Osteocyte (in vitro differentiated cells): Measurements from ENCODE around the gene CISD1. TPM values are rescaled to one million over a fixed set of nuclear protein-coding genes. Genes with fewer than 3 reads are reported as not detected.

Experiments
- DNase-seq: peaks from one replicate; pipeline ENCODE4 v3.0.0; 2021; ENCODE audit warnings: mixed read lengths; ENCODE audit not compliant: unreplicated experiment; ENCODE audit errors: extremely low spot score
- H3K27ac Mint-ChIP-seq: one replicate; pipeline ENCODE4 v1.8.0; 2021; ENCODE audit warnings: mild to moderate bottlenecking, mixed read lengths; ENCODE audit not compliant: unreplicated experiment
- H3K27me3 Mint-ChIP-seq: one replicate; pipeline ENCODE4 v1.8.0; 2021; ENCODE audit warnings: mixed read lengths; ENCODE audit not compliant: unreplicated experiment
- H3K36me3 Mint-ChIP-seq: one replicate; pipeline ENCODE4 v1.8.0; 2021; ENCODE audit warnings: mixed read lengths; ENCODE audit not compliant: unreplicated experiment
- H3K4me1 Mint-ChIP-seq: one replicate; pipeline ENCODE4 v1.8.0; 2021; ENCODE audit warnings: mixed read lengths; ENCODE audit not compliant: unreplicated experiment
- H3K4me3 Mint-ChIP-seq: one replicate; pipeline ENCODE4 v1.8.0; 2021; ENCODE audit warnings: mild to moderate bottlenecking, moderate library complexity, mixed read lengths; ENCODE audit not compliant: unreplicated experiment
- H3K9me3 Mint-ChIP-seq: one replicate; pipeline ENCODE4 v1.8.0; 2021; ENCODE audit warnings: mixed read lengths; ENCODE audit not compliant: unreplicated experiment
- total RNA-seq: library from RNA; stranded (reverse); gene quantifications from 2 replicates; pipeline ENCODE4 v1.2.1, GENCODE V29; 2021
- TF ChIP-seq, protein P1 (sequence below): fragments of 200-600 bp; sonication (generic); IDR thresholded peaks from 2 replicates; pipeline ENCODE4 v1.5.0; 2021; ENCODE audit warnings: antibody characterized with exemption, mild to moderate bottlenecking, moderate library complexity

CISD1 gene
- total RNA-seq, 1 donor from 2014 or later, result 29.9 TPM

DNA sequence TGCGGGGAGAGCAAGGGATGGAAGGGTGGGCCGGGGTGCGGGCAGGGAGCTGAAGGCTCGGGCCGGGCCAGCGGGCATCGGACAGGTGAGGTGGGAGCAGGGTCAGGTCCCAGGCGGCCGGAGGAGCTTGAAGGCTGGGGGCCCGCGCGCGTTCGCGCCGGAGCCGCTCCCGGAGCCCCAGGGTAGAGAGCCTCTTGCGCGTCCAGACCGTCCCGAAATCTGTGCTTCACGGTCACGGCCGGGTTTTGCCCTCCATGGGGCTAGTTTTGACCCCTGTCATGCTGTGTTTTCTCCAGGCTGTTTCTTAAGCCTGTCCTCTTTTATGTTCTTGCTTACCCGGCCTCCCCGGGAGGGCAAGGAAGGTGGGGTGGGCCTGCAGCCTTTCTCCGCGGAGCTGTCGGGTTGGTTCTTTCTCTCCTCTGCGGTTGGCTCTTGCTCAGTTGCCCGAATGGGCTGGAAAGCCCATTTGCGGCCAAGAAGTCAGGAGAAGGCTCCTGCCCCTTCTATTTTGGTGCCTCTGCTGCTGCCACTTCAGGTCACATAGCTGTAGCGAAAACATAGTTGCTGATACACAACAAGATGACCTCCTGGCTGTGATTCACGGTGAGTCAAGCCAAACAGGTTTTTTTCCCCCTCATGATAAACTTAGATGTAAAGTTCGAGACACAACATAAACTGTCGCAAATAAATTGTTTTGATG, 66.5 kb downstream of the CISD1 start:
- peaks cover 24% of the 10 kb centered on the region for H3K4me1 Mint-ChIP-seq
- H3K9me3 Mint-ChIP-seq, result no peaks in the 10 kb centered on the region
- TF ChIP-seq, protein P1, sequence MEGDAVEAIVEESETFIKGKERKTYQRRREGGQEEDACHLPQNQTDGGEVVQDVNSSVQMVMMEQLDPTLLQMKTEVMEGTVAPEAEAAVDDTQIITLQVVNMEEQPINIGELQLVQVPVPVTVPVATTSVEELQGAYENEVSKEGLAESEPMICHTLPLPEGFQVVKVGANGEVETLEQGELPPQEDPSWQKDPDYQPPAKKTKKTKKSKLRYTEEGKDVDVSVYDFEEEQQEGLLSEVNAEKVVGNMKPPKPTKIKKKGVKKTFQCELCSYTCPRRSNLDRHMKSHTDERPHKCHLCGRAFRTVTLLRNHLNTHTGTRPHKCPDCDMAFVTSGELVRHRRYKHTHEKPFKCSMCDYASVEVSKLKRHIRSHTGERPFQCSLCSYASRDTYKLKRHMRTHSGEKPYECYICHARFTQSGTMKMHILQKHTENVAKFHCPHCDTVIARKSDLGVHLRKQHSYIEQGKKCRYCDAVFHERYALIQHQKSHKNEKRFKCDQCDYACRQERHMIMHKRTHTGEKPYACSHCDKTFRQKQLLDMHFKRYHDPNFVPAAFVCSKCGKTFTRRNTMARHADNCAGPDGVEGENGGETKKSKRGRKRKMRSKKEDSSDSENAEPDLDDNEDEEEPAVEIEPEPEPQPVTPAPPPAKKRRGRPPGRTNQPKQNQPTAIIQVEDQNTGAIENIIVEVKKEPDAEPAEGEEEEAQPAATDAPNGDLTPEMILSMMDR, result no peak
- DNase-seq, result no peak
- peaks cover 3% of the 10 kb centered on the region for H3K36me3 Mint-ChIP-seq
- H3K27me3 Mint-ChIP-seq, result peaks cover 23% of the 10 kb centered on the region
- peak overlapping the region; percentile 93 for H3K4me3 Mint-ChIP-seq
- H3K27ac Mint-ChIP-seq, result peak overlapping the region; percentile 78

DNA sequence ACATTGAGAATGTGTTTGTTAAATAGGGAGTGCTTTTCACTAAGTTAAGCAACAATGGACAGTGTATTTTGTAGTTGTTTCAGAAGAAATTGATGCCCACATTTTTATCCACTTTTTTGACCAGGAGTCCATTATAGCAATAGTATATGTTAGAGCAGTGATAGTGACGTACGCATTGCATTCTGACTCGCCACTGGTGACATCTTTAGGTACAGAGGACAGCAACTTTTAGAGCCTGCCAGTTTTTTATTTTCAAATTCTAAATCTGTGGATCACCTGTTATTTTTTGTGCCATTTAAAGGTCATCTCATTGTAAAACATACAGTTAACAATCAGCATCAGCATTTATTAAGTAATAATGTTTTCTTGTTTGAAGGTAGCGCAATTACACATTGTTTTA, 67.3 kb downstream of the CISD1 start:
- TF ChIP-seq, protein P1, result no peak
- no peak for DNase-seq
- Mint-ChIP-seq H3K27me3 (peaks cover 15% of the 10 kb centered on the region), H3K4me1 (peaks cover 24% of the 10 kb centered on the region), H3K4me3 (peak overlapping the region; percentile 93), H3K9me3 (no peaks in the 10 kb centered on the region), H3K27ac (no peak overlapping the region), H3K36me3 (peaks cover 3% of the 10 kb centered on the region)

Other genes starting within 250 kb of the CISD1 start
- gene IPMK, start 1.3 kb upstream of the CISD1 start, total RNA-seq, result 5.3 and 5.9 TPM in 2 replicates
- gene UBE2D1, start 65.8 kb downstream of the CISD1 start, total RNA-seq, result 16.4 and 18.3 TPM in 2 replicates
- gene TFAM, start 116.2 kb downstream of the CISD1 start, total RNA-seq, result 19.6 and 22.3 TPM in 2 replicates
- 39.4 and 41.0 TPM in 2 replicates for gene BICC1, start 243.7 kb downstream of the CISD1 start, total RNA-seq